ENCODE measurements around the gene VPS29. TPM values are rescaled to one million over a fixed set of nuclear protein-coding genes. Genes with fewer than 3 reads are reported as not detected.
"Not testable (repeated sequence)": the region's sequence is repeated elsewhere in the genome, so short reads cannot be mapped to it uniquely, and the experiment has no call there.

The VPS29 gene
- polyA plus RNA-seq, 1 experiment = 170 TPM

DNA sequence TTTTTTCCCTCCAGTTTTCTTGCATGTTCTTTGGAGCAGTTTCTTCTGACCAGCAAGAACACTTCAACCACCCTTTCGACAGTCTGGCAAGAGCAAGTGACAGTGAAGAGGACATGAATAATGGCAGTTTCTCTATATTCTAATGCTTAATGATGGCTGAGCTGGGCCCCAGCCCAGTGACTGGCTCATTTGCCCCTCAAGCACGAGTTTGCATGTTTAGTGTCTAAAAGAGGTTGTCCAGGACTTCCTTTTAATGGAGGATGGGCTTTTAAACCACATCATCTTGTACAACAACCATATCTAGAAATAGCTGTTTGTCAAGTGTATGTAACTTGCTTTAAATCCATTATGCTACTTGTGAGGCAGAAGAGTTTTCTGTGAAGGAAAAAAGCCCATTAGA lies 28.6 kb upstream of the VPS29 start:
- no peaks in the 10 kb centered on the region for H3K9me3 ChIP-seq (ENCODE audit: control insufficient read depth, insufficient read depth, low read length)
- DNase-seq (ENCODE audit: low read depth, low spot score) = no peak
- H3K27me3 ChIP-seq (ENCODE audit: control insufficient read depth, insufficient read depth, low read length) = no peaks in the 10 kb centered on the region
- POLR2A ChIA-PET = no interaction called here
- no peak overlapping the region for H3K27ac ChIP-seq (ENCODE audit: low read depth, low read length)
- no peak overlapping the region for H3K4me3 ChIP-seq (ENCODE audit: low read depth, low read length)
- TF ChIP-seq, protein P1, sequence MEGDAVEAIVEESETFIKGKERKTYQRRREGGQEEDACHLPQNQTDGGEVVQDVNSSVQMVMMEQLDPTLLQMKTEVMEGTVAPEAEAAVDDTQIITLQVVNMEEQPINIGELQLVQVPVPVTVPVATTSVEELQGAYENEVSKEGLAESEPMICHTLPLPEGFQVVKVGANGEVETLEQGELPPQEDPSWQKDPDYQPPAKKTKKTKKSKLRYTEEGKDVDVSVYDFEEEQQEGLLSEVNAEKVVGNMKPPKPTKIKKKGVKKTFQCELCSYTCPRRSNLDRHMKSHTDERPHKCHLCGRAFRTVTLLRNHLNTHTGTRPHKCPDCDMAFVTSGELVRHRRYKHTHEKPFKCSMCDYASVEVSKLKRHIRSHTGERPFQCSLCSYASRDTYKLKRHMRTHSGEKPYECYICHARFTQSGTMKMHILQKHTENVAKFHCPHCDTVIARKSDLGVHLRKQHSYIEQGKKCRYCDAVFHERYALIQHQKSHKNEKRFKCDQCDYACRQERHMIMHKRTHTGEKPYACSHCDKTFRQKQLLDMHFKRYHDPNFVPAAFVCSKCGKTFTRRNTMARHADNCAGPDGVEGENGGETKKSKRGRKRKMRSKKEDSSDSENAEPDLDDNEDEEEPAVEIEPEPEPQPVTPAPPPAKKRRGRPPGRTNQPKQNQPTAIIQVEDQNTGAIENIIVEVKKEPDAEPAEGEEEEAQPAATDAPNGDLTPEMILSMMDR (IDR thresholded peaks at IDR 0.05; ENCODE audit: low read depth, low read length) = no peak
- CTCF ChIA-PET = interaction anchor here (1.0 to 5.1 kb wide), 4 partner anchors 14 to 71 kb away, joined by 3 to 33 read pairs (median 4); no protein-coding TSS in a partner anchor

GRCh38 chr12:110528277-110528839 lies 26.4 kb upstream of the VPS29 start:
- Histone ChIP-seq H3K27me3 (ENCODE audit: control insufficient read depth, insufficient read depth, low read length) (no peaks in the 10 kb centered on the region), H3K9me3 (ENCODE audit: control insufficient read depth, insufficient read depth, low read length) (no peaks in the 10 kb centered on the region), H3K4me3 (ENCODE audit: low read depth, low read length) (no peak overlapping the region), H3K27ac (ENCODE audit: low read depth, low read length) (no peak overlapping the region)
- POLR2A ChIA-PET = no interaction called here
- TF ChIP-seq, protein P1 (IDR thresholded peaks at IDR 0.05; ENCODE audit: low read depth, low read length) = no peak
- DNase-seq (ENCODE audit: low read depth, low spot score) = no peak
- CTCF ChIA-PET = interaction anchor here (1.2 to 2.0 kb wide), 5 partner anchors 15 to 360 kb away, joined by 3 to 9 read pairs (median 4); no protein-coding TSS in a partner anchor

DNA sequence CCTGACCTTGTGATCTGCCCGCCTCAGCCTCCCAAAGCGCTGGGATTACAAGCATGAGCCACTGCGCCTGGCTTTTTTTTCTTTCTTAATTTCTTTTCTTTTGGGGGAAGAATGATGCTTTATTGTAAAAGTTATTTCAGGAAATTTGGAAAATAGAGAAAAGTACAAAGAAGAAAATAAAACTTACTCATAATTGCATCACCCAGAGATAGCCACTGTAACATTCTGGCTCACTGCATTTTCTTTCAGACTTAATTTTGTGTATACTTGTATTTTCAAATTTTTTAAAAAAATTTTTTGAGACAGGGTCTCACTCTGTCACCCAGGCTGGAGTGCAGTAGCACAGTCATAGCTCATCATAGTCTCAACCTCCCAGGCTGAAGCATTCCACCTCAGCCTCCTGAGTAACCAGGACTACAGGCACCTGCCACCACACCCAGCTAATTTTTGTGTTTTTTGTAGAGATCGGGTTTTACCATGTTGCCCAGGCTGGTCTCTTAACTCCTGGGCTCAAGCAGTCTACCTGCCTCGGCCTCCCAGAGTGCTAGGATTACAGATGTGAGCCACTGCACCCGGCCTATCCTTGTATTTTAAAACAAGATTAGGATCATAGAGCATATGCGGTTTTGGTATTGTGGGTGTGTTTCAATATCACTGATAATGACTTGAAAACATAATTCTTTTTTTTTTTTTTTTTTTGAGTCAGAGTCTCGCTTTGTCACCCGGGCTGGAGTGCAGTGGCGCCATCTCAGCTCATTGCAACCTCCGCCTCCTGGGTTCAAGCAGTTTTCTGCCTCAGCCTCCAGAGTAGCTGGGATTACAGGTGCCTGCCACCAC lies 19.2 kb upstream of the VPS29 start:
- H3K27me3 ChIP-seq (ENCODE audit: control insufficient read depth, insufficient read depth, low read length); H3K4me3 ChIP-seq (ENCODE audit: low read depth, low read length); DNase-seq (ENCODE audit: low read depth, low spot score); POLR2A ChIA-PET; H3K27ac ChIP-seq (ENCODE audit: low read depth, low read length); H3K9me3 ChIP-seq (ENCODE audit: control insufficient read depth, insufficient read depth, low read length): not testable (repeated sequence)
- CTCF ChIA-PET = interaction anchor here (0.6 to 1.6 kb wide), 5 partner anchors 8 to 715 kb away, joined by 3 to 5 read pairs (median 4); no protein-coding TSS in a partner anchor

DNA sequence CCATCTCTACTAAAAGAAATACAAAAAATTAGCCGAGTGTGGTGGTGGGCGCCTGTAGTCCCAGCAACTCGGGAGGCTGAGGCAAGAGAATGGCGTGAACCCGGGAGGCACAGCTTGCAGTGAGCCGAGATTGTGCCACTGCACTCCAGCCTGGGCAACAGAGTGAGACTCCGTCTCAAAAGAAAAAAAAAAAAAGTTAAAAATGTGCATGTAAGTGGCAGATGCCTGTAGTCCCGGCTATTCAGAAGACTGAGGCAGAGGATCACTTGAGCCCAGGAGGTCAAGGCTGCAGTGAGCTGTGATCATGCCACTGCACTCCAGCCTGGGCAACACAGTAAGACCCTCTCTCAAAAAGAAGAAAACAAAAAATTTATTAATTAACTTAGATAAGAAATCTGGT lies 16.1 kb upstream of the VPS29 start:
- DNase-seq (ENCODE audit: low read depth, low spot score); H3K9me3 ChIP-seq (ENCODE audit: control insufficient read depth, insufficient read depth, low read length); H3K4me3 ChIP-seq (ENCODE audit: low read depth, low read length); H3K27me3 ChIP-seq (ENCODE audit: control insufficient read depth, insufficient read depth, low read length); POLR2A ChIA-PET; H3K27ac ChIP-seq (ENCODE audit: low read depth, low read length): not testable (repeated sequence)
- CTCF ChIA-PET = interaction anchor here (0.9 to 1.3 kb wide), 2 partner anchors 82 to 84 kb away, joined by 3 to 5 read pairs; no protein-coding TSS in a partner anchor

- TF ChIP-seq, protein P1 (IDR thresholded peaks at IDR 0.05; ENCODE audit: low read depth, low read length) = no peak
- DNase-seq (ENCODE audit: low read depth, low spot score) = no peak
- no peak overlapping the region for H3K4me3 ChIP-seq (ENCODE audit: low read depth, low read length)
- H3K27me3 ChIP-seq (ENCODE audit: control insufficient read depth, insufficient read depth, low read length) = no peaks in the 10 kb centered on the region
- no peak overlapping the region for H3K27ac ChIP-seq (ENCODE audit: low read depth, low read length)
- H3K9me3 ChIP-seq (ENCODE audit: control insufficient read depth, insufficient read depth, low read length) = no peaks in the 10 kb centered on the region
- CTCF ChIA-PET = interaction anchor here (20.4 kb wide), 1 partner anchor 86 kb away, joined by 369 read pairs; no protein-coding TSS in a partner anchor
- POLR2A ChIA-PET = no interaction called here
Measured at GRCh38 chr12:110516995-110517394, 15.1 kb upstream of the VPS29 start.

DNA sequence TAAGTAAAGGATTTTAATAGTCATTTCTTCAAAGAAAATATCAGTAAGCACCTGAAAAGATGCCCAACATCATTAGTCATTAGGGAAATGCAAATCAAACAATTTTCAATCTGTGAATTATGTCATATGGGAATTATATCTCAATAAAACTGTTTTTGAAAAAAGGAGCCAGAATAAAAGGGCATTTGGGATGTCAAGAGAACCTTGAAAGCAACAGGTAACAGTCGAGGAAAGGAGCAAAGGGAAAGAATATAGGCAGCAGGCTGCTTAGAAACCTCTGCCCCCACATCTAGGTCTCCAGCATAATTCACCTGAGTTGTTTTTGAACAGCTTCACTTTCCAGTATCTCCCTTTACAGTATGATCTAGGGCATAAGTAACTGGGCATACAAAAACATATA lies 12.5 kb upstream of the VPS29 start:
- Histone ChIP-seq H3K4me3 (ENCODE audit: low read depth, low read length) (no peak overlapping the region), H3K9me3 (ENCODE audit: control insufficient read depth, insufficient read depth, low read length) (no peaks in the 10 kb centered on the region), H3K27ac (ENCODE audit: low read depth, low read length) (no peak overlapping the region), H3K27me3 (ENCODE audit: control insufficient read depth, insufficient read depth, low read length) (peaks cover 3% of the 10 kb centered on the region)
- TF ChIP-seq, protein P1 (IDR thresholded peaks at IDR 0.05; ENCODE audit: low read depth, low read length) = no peak
- DNase-seq (ENCODE audit: low read depth, low spot score) = no peak
- CTCF ChIA-PET = interaction anchor here (0.6 to 20.4 kb wide), 4 partner anchors 19 to 313 kb away, joined by 3 to 369 read pairs (median 10); no protein-coding TSS in a partner anchor
- POLR2A ChIA-PET = no interaction called here
